Measurements from ENCODE around the gene SMS.
"Not testable (repeated sequence)": the region's sequence is repeated elsewhere in the genome, so short reads cannot be mapped to it uniquely, and the experiment has no call there.

Gene SMS

DNA sequence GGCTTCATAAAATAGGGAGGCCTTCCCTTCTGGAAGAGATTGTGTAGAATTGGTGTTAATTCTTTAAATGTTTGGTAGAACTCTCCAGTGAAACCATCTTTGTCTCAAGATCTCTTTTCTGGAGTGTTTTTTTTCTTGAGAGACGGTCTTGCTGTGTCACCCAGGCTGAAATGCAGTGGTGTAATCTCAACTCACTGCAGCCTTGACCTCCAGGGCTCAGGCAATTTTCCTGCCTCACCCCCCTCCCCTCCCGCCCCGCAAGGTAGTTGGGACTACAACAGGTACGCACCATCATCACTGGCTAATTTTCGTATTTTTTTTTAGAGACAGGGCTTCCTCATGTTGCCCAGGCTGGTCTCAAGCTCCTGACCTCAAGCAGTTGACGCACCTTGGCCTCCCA lies 12.1 kb downstream of the SMS start:
- DNase-seq, result no peak

DNA sequence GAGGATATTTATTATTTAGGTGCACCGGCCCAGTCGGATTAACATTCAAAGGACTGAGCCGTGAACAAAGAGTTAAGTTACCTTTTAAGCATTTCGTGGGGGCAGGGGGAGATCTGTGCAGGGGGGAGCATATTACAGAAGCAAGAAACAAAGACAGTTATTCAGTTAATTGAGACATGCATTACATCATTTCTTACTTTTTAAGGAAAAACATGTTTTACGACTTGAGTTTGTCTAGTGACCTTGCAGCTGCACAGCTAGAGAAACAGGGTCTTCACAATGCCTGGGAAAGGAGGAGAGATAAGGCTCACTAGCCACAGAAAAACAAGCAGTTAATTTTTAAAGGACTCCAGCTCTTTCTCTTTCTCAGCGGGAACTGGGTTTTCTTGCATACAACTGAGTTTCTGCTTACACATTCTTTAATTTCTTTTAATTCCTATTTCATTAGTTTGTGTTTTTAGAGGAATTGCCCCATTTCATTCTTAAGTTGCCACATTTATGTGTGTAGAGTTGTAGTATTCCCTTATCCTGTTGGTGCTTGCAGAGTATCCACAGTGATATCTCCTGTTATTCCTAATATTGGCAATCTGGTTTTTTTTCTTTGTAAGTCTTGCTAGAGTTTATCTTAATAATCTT lies 12.8 kb downstream of the SMS start:
- DNase-seq, result not testable (repeated sequence)

DNA sequence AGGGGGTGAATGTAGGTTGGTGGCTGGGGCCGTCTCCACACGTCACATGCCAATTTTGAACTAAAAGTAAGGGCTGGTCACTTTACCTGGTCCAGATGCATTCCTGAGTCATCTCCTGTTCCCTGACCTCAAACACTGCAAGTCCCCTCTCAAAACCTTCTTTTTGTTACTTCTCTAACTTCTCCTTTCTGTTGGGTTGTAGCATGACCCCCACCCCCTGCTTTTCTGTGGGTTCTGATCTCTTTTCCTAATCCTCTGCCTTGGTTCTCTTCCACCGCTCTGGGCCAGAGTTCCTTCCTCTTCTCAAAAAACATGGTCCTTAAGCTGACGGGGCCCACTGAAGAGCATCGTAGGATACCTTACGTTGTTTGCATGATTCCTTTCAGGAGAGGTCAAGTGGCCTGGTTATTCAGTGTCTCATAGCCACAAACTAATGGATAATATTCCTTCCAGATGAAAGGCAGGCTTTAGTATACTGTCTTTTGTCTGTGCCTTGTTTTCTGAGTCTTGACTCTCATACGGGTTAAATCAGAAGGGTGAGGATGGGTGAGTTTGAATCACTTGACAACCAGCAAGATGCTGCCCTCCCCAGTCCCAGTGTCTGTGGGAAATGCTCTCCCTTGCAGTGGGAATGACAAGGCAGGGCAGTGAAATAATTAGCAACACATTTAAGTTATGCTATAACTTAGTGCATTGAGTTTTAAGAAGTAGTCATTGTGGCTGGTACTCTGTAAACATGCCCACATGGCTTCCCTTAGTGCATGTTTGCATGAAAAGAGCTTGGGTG lies 15.1 kb downstream of the SMS start:
- no peak for DNase-seq

DNA sequence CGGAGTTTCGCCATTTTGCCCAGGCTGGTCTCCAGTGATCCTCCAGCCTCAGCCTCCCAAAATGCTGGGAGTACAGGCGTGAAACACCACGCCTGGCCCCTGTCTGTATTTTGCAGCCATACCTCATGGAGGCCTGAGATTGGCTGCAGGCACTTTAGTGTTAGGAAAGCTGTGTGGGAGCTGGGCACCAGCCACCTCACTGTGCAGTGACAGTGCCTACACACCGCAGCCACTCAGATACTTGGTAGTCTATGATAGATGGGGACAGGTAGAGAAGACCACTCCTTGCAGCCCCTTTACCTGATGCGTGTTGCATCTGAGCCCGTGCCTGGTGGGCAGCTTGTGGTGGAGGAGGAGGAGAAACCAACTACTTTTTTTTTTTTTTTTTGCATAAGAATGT lies 16.3 kb downstream of the SMS start:
- DNase-seq, result no peak

DNA sequence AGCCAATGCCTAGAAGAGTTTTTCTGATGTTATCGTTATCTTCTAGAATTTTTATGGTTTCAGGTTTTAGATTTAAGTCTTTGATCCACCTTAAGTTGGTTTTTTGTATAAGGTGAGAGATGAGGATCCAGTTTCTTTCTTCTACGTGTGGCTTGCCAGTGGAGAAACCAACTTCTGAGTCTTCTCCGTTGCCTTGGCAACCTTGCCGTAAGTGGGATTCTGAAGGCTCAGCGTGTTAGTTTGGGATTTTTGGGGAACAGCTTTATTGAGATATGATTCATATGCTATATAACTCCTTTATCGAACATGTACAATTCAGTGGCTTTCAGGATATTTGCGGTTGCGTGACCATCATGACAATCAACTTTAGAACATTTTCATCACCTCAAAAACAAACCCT lies 17.7 kb downstream of the SMS start:
- no peak for DNase-seq

DNA sequence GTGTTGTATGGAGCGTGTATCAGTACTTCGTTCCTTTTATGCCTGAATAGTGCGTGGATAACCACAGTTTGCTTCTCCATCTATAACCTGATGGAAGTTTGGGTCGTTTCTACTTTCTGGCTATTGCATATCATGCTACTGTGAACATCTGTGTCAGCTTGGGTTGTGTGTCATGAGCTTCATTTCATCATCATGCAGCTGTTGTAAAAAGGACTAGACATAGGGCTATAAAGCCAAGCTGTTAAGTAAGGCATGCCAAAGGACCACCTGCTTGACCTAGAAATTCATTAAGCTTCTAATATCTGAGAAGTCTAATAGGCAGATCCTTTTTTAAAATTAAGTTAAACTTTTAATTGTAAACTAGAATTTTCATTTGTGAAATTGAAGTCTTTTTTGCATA lies 18.4 kb downstream of the SMS start:
- no peak for DNase-seq

DNA sequence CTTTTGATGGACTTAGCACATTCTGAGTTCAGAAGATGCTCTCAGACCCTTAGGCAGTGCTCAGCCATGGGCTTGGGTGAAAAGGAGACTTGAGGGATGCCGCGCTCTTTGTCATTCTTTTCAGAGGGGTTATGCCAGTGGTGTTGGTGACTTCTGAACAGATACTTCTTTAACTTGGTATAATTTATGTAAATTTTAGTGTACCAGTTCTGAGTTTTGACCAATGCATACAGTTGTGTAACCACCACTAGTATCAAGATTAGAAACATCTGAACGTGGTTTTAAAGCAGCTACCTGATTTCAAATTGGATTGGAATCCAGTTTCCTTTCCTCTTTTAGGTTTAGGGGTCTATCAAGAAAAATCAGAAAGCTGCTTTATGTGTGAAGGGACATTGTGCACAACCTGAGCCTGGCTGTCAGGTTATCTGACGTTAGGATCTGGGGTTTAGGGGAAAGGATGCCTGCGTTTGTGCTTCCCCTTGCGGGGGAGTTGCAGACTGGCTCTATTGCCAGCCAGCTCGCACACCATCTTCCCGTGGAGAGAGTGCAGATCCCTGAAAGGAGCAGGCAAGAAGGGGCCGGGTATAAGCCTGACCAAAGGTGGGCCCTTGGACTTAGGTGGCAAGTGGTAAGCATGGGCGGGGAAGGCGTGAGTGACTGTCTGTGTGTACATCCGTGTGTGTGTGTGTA lies 19.0 kb downstream of the SMS start:
- no peak for DNase-seq

DNA sequence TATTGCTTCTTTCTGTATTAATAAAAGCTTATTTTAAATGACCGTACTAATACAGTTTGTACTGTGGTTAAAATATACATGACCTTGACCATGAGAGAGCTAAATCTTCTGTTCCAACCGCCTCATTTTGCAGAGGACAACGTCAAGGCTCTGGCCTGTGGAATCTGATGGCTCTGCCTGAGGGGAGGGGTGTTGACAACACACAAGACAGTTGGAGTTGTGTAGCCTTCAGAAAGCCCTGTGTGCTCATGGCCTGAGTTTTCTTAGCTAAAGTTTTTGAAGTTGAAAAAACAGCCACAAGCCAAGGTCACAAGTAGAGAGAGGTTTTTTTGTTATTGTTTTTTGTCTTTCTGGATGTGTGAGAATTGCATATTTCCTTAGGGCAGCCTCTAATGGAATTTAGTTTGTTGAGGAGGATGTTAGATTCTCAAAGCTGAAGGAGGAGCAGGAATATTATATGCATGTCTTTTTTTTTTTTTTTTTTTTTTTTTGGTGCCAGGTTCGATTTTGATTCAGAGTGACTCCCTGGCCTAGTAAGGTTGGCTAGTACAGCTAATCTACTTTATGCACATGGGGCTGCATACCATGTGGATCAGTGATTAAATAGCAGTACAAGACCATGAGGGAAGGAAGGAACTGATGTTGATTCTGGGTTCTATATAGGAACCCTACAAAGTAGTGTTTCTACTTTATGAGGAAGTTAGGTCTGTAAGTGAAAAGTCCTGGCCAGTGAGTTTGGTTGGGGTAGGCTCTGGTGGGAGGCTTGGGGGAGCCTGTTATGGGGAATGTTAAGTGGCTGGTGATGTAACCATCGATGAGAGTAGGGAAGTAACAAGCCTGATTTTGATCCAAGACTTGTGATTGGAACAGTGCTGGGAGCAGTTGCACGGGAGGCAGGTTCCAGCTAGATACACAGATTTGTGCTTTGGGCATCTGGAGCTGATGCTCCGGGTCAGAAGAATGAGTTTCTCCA lies 20.3 kb downstream of the SMS start:
- DNase-seq, result no peak

DNA sequence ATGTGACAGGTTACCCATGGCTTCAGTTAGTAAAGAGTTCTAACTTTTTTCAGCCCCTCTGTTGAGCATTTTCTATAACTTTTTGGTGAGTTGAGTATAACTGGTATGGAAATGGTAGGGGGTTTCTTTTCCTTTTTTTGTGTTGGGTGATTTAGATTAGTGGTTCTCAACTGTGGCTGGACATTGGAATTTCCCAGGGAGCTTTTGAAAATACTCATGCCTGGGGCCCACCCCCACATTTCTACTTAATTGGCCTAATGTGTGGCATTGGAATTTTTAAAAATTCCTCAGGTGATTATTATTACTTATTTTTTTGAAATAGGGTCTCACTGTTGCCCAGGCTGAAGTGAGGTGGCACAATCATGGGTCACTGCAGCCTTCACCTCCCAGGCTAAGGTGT lies 21.9 kb downstream of the SMS start:
- no peak for DNase-seq

DNA sequence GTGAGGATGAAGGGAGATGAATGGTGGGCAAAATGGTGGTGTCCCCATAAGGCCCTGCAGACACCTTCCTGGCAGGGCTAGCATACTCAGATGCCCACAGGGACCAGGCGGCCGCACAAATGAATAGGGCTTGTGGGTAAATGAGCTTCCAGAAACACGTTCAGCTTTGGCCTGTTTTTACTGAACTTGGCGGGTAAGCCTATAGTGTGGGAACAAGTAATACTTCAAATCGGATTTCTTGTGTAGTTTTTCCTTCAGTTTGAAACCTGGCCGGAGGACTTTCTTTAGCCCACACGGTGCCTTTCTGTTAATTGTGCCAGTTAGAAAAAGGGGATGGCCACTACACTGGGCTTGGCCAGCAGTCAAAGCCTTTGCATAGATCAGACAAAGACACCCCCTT lies 22.8 kb downstream of the SMS start:
- DNase-seq, result no peak

DNA sequence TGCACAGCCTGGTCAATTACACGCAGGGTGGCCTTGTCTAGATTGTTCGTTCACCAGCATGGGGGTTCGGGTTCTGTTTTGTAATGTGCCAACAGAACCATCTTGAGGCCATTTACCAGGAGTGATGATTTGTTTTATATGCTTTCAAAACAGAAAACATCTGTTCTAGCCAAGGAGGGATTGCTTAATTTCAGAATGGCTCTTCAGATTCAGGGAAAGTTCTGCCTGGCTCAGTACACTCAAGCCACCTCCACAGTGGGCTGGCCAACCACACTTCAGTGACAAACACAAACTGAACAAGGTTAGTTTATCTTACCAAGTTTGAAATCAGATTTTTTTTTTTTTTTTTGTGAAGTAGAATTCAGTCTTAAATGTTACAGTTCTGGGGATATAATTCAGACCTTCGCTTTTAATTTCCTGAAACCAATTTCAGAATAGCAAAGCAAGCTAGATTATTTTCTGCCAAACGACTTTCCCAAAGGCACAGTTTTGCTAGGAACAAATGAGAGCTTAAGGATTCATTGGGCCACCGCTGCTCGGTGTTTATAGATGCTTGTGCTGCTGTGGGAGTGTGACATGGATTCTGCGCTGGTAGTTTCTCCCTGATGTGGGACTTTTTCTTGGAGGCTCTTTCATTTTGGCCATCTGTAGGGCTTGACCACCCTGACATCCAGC lies 23.4 kb downstream of the SMS start:
- peak; percentile 34 for DNase-seq

DNA sequence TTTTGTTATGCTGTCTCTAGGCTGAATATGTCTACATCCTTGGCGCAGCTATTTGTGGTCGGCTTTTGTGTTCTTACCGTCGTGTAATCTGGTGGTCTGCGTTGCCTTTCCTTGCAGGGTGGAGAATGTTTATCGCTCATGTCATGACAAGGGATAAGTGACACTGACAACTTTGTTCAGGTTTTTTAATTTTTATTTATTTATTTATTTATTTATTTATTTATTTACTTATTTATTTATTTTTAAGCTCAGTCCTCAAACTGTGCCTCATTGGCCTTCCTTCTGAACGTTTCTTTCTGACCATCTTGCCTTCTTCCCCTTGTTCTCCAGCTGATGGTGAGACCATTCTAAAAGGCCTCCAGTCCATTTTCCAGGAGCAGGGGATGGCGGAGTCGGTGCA lies 26.4 kb downstream of the SMS start:
- DNase-seq, result no peak

DNA sequence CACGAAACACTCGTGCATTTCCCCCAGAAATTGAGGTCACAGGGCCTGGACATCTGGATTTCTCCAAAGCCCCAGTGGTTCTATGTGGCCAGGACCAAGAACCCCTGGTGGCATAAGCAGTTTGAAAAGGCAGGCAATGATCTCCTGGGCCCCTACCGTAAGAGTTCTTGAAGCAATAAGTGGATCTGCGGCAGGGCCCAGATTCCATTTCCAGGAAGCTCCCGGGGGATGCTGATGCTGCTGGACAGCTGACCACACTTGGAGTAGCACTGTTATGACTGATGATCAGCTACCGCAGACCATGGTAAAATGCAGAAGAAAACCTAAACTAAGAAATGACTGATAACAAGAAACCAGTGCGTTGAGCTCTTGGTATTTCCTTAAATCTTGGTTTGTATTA lies 27.8 kb downstream of the SMS start:
- DNase-seq, result no peak

DNA sequence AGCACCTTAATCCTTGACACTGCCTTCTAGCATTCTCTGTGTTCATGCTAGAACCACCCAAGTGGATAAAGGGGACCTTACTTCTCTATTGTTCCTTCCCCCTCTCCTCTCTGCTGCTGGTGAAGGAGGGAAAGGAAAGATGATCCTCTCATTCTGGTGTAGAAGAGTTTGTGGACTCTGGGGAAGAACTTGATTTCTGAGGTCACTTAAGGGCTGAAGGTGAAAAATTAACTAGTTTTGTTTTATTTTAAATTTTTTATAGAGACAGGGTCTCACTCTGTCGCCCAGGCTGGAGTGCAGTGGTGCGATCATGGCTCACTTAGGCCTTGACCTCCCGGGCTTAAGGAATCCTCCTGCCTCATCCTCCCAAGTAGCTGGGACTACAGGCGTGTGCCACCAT lies 29.8 kb downstream of the SMS start:
- no peak for DNase-seq

DNA sequence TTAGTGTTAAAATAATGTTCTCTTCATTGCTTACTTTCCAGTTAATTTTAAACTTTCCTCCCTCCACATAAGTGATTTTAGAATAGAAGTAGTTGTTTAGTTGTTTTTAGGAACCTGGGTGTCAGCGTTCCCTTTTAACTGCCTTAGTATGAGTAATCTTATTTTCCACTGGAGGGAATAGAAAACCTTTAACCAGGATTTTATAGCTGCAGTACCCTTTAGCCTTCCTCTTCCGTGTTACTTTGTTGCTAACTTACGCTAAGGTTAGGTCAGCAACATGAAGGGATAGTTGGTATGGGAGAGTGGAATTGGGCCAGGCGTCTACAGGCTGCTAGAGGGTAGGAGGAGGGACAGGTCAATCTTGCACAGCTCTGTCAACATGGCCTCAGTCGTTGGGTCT lies 31.5 kb downstream of the SMS start:
- no peak for DNase-seq

DNA sequence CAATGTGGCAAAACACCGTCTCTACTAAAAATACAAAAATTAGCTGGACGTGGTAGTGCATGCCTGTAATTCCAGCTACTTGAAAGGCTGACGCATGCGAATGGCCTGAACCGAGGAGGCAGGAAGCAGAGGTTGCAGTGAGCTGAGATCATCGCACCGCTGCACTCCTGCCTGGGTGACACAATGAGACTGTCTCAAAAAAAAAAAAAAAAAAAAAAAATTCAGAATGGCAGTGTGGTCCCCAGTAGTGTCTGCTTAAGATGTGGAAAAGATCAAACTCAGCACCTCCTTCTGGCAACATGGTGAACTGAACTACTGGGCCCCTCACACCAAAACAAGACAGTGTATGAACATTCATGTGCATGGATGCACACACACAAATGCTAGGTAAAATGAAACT lies 32.2 kb downstream of the SMS start:
- DNase-seq, result peak; percentile 88

DNA sequence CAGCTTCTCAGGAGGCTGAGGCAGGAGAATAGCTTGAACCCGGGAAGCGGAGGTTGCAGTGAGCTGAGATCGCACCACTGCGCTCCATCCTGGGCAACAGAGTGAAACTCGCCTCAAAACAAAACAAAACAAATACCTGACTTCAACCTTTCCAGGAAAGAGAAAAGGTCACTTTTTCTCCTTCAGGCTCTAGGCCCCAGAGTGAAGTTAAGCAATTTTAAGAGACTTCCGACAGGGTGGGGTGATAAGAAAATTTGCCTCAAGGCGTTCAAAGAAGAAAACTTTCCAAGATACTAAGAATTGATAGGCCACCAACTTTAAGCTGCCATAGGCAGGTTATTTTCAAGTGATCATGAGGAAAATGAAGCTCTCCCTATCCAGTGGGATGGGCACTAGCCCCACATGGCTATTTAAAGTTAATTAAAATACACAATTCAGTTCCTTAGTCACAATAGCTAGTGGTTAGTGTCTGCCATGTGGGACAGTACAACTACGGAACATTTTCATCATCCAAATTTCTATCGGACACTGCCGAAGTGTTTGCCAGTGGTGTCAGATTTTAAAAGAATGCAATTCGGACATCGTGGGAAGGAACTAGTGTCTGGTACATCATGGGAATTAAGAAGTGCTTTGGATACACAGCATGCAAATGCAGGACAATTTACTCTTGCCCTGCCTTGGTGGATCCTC lies 33.0 kb downstream of the SMS start:
- no peak for DNase-seq

DNA sequence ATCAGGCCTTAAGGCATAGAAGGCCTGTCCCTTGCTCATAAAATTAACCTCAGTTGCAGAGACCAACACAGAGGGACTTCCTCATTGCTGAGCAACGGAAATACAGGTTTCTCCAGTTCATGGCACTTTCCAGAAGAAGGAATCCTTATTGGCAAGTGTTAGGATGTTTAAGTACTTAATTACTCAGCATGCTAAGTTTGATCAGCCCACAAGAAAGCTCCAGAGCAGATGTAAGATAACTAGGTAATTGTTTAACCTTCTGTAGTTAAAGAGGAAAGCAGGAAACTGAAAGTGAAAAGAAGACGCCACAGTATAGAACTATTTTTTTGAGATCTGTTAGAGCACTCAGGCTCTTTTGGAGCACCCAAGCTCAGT lies 33.5 kb downstream of the SMS start:
- DNase-seq, result no peak

DNA sequence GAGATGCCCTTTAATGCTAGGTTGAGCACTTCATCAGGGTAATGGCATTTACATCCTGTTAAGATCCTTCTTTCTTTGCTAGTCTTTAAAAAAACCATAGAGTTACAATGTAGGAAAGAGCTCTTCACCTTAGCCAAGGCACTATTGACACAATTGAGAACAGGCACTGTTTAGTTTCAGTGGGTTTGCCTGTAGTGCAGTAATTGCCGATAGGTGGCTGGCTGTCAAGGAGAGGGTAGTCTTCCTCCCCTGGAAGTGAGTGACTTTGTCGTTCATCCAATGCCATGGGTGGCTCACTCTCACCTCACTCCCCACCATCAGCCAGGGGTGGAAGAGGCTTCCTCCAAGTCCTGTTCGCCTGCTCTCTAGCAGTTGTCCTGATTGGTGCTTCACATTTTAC lies 34.7 kb downstream of the SMS start:
- no peak for DNase-seq

DNA sequence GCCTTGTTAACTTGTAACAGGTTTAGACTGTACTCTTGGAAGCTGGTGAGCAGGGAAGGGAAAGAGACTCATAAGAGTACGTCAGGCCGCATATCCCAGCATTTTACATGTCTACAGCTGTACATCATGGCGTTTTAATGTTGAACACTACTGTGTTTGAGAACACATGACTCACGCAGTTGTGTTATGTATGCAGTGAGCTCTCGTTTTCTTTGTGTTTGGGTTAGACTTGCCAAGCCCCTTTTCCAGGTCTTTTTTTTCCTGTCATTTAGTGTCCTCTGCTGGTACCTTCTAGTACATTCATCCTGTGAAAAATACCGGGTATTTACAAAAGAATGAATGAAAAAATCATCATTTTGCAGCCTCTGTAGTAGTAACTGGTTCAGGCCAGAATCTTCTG lies 35.3 kb downstream of the SMS start:
- peak; percentile 28 for DNase-seq

DNA sequence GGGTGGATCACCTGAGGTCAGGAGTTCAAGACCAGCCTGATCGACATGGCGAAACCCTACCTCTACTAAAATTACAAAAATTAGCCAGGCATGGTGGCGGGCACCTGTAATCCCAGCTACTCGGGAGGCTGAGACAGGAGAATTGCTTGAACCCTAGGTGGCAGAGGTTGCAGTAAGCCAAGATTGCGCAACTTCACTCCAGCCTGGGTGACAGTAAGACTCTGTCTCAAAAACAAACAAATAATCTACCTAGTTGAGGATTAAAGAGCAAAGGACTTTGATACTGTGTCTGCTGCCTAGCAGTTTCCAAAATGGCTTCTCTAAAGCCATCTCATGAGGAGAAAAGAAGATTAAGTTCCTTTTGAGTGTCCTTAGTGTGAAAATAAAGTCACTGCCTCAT lies 37.8 kb downstream of the SMS start:
- DNase-seq, result no peak

DNA sequence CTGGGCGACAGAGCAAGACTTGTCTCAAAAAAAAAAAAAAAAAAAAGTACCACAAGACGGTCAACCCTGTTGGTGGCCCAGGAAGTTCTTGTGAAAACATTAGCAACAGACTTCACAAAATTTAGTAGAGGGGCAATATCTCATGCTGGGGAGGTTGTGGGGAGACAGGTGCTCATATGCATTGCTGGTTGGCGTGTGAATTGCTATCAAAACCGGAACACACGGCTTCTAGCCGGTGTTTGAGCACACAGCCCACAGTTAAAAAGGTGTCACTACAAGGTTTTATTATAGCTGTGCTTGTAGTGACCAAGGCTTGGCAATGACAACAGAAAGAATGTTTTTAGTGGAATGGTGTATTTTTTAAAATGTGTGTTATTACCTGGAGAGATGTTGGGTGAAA lies 41.8 kb downstream of the SMS start:
- DNase-seq, result no peak

All from EL (cell line).